GM19023 (cell line): ENCODE results near the gene TMEM179.
"Not testable (repeated sequence)": the region's sequence is repeated elsewhere in the genome, so short reads cannot be mapped to it uniquely, and the experiment has no call there.

ENCODE experiments used
- ATAC-seq: cut with Tn5 transposase; IDR thresholded peaks from one replicate; pipeline ENCODE4 v1.9.1; 2021; ENCODE audit warnings: mild to moderate bottlenecking, moderate library complexity; ENCODE audit not compliant: unreplicated experiment

Gene TMEM179

GRCh38 chr14:104638190-104638589 lies 33.6 kb upstream of the TMEM179 start:
- ATAC-seq: no peak

GRCh38 chr14:104637546-104638003 lies 33.0 kb upstream of the TMEM179 start:
- no peak for ATAC-seq

- ATAC-seq: not testable (repeated sequence)
These were observed 32.4 kb upstream of the TMEM179 start for GRCh38 chr14:104636846-104637545.

- no peak for ATAC-seq
These were observed 31.6 kb upstream of the TMEM179 start for GRCh38 chr14:104636131-104636530.

GRCh38 chr14:104635717-104636116 lies 31.1 kb upstream of the TMEM179 start:
- ATAC-seq: no peak

GRCh38 chr14:104634886-104635570 lies 30.5 kb upstream of the TMEM179 start:
- ATAC-seq: no peak

- no peak for ATAC-seq
These were observed 29.7 kb upstream of the TMEM179 start for GRCh38 chr14:104634138-104634760.

- ATAC-seq: no peak
These were observed 28.9 kb upstream of the TMEM179 start for GRCh38 chr14:104633276-104634137.

- ATAC-seq: no peak
These were observed 28.2 kb upstream of the TMEM179 start for GRCh38 chr14:104632781-104633180.

GRCh38 chr14:104624939-104625338 lies 20.4 kb upstream of the TMEM179 start:
- no peak for ATAC-seq

GRCh38 chr14:104614126-104614812 lies 9.7 kb upstream of the TMEM179 start:
- no peak for ATAC-seq

- no peak for ATAC-seq
These were observed 7.3 kb upstream of the TMEM179 start for GRCh38 chr14:104611881-104612280.

- no peak for ATAC-seq
These were observed 6.3 kb upstream of the TMEM179 start for GRCh38 chr14:104610749-104611310.

- ATAC-seq: no peak
These were observed 5.1 kb upstream of the TMEM179 start for GRCh38 chr14:104609666-104610065.

GRCh38 chr14:104603711-104604401 lies 716 bp downstream of the TMEM179 start:
- ATAC-seq: no peak

- no peak for ATAC-seq
These were observed 1.6 kb downstream of the TMEM179 start for GRCh38 chr14:104602933-104603325.

GRCh38 chr14:104602315-104602932 lies 2.1 kb downstream of the TMEM179 start:
- ATAC-seq: no peak

GRCh38 chr14:104601786-104602185 lies 2.8 kb downstream of the TMEM179 start:
- no peak for ATAC-seq

- no peak for ATAC-seq
These were observed 3.8 kb downstream of the TMEM179 start for GRCh38 chr14:104600805-104601204.
